Panc1 (cell line): Measurements from ENCODE around the gene IGFLR1. TPM values are rescaled to one million over a fixed set of nuclear protein-coding genes. Genes with fewer than 3 reads are reported as not detected.

Experiments
- ATAC-seq: fragments of 200-7000 bp; cut with Tn5 transposase; 2 replicates; pipeline ENCODE4 v1.9.1; 2020; ENCODE audit warnings: mild to moderate bottlenecking, moderate library complexity
- Bru-seq: library from RNA; stranded (reverse); fragments of 400-500 nt; gene quantifications from one replicate; lab custom pipeline; 2021; lab: Mats Ljungman, UMichigan
- BruChase-seq, 2 experiments: library from RNA; stranded (reverse); fragments of 400-500 nt; gene quantifications; one replicate each; lab custom pipeline; 2021; lab: Mats Ljungman, UMichigan
- BruUV-seq: library from RNA; stranded (reverse); fragments of 400-500 nt; replicated peaks from 2 replicates; lab custom pipeline; 2021; lab: Mats Ljungman, UMichigan
- CTCF ChIA-PET: fragments of 300-600 bp; sonication (Branson Sonifier 250); formaldehyde crosslinking; loops from one replicate; lab custom pipeline; 2022; ENCODE audit warnings: antibody characterized with exemption; lab: Charles Lee
- POLR2A ChIA-PET: fragments of 300-600 bp; sonication (Branson Sonifier 250); formaldehyde crosslinking; loops from one replicate; lab custom pipeline; 2022; ENCODE audit warnings: antibody characterized with exemption; lab: Charles Lee
- DNase-seq: peaks from one replicate; pipeline ENCODE4 v3.0.0-alpha.2; 2010; ENCODE audit warnings: low read depth, low spot score
- H3K27ac ChIP-seq: 2 replicates; pipeline ENCODE4 v1.5.1; 2011; ENCODE audit warnings: mild to moderate bottlenecking, low read length, inconsistent platforms
- H3K27me3 ChIP-seq: fragments of 200-500 bp; sonication (Bioruptor generic); 2 replicates; pipeline ENCODE4 v1.6.0; 2014; ENCODE audit warnings: low read length, inconsistent platforms; ENCODE audit not compliant: control insufficient read depth, insufficient read depth
- H3K36me3 ChIP-seq: fragments of 200-500 bp; sonication (Bioruptor generic); 2 replicates; pipeline ENCODE4 v1.5.1; 2014; ENCODE audit warnings: inconsistent platforms, mild to moderate bottlenecking, low read length, moderate library complexity; ENCODE audit not compliant: control insufficient read depth, insufficient read depth
- H3K4me1 ChIP-seq: 2 replicates; pipeline ENCODE4 v1.5.1; 2011; ENCODE audit warnings: inconsistent platforms, mild to moderate bottlenecking, low read length, moderate library complexity; ENCODE audit not compliant: control insufficient read depth, insufficient read depth
- H3K4me3 ChIP-seq, 2 experiments: 2 replicates each; pipeline ENCODE4 v1.5.1; 2011 to 2012; ENCODE audit warnings: low read depth in 2 of 2, low read length in 2 of 2, mild to moderate bottlenecking in 2 of 2, inconsistent platforms in 1 of 2, moderate library complexity in 1 of 2
- H3K9me3 ChIP-seq: fragments of 200-500 bp; sonication (Bioruptor generic); 2 replicates; pipeline ENCODE4 v1.5.1; 2014; ENCODE audit warnings: low read depth, mild to moderate bottlenecking, inconsistent platforms, low read length, moderate library complexity; ENCODE audit not compliant: control insufficient read depth, insufficient read depth
- CTCF ChIP-seq: fragments of 450-650 bp; IDR thresholded peaks from 2 replicates; pipeline ENCODE4 v1.5.1; 2017; ENCODE audit warnings: mild to moderate bottlenecking
- POLR2AphosphoS5 ChIP-seq: IDR thresholded peaks from 2 replicates; pipeline ENCODE4 v1.6.1; 2012; ENCODE audit warnings: mild to moderate bottlenecking, low read depth, low read length, moderate library complexity
- REST ChIP-seq, 2 experiments: IDR thresholded peaks; 2 replicates each; pipeline ENCODE4 v1.6.1; 2011 to 2012; ENCODE audit warnings: low read depth in 2 of 2, control low read depth in 1 of 2, low read length in 1 of 2, mild to moderate bottlenecking in 1 of 2, moderate library complexity in 1 of 2; ENCODE audit not compliant: insufficient read depth in 1 of 2
- SIN3A ChIP-seq: IDR thresholded peaks from 2 replicates; pipeline ENCODE4 v1.6.1; 2012; ENCODE audit warnings: low read depth, mild to moderate bottlenecking, low read length, moderate library complexity, borderline replicate concordance; ENCODE audit not compliant: insufficient read depth
- TCF7L2 ChIP-seq: IDR thresholded peaks from 2 replicates; pipeline ENCODE4 v1.6.1; 2011; ENCODE audit warnings: mild to moderate bottlenecking, low read depth, low read length, inconsistent platforms
- in situ Hi-C: cut with HindIII; loops from 2 replicates; pipeline ENCODE4 v1.10.0; 2016; ENCODE audit warnings: low sequenced_read_pairs, low pct_unique_long_range_greater_than_20kb
- intact Hi-C: fragments of 100-400 bp; cut with micrococcal nuclease; formaldehyde crosslinking; loops from one replicate; pipeline ENCODE4 v1.10.0; 2022; ENCODE audit not compliant: unreplicated experiment
- long read RNA-seq: library from polyadenylated mRNA; unstranded; transcript quantifications from one replicate; pipeline ENCODE4 v2.0.0, GENCODE V29; 2021; ENCODE audit not compliant: unreplicated experiment
- polyA plus RNA-seq: library from polyadenylated mRNA; unstranded; fragments of >200 nt; gene quantifications from one replicate; pipeline ENCODE4 v1.2.1, GENCODE V29; 2012; ENCODE audit warnings: missing spikeins; ENCODE audit not compliant: insufficient read length
- total RNA-seq: library from RNA; stranded (reverse); gene quantifications from one replicate; pipeline ENCODE4 v1.2.1, GENCODE V29; 2021; ENCODE audit not compliant: unreplicated experiment

IGFLR1 gene
- total RNA-seq = 12.5 TPM
- polyA plus RNA-seq = 7.4 TPM
- percentile 48 among the genes with signal in this experiment for Bru-seq, nascent RNA
- percentile 47 among the genes with signal in this experiment for BruChase-seq, experiment 1, labeled RNA remaining after a 2-hour chase
- BruChase-seq, experiment 2, labeled RNA remaining after a 6-hour chase = percentile 54 among the genes with signal in this experiment
- long read RNA-seq, partial matches to known transcripts = 1 of 2 reads
- long read RNA-seq, other reads (novel, unspliced or antisense) = 1 of 2 reads

DNA sequence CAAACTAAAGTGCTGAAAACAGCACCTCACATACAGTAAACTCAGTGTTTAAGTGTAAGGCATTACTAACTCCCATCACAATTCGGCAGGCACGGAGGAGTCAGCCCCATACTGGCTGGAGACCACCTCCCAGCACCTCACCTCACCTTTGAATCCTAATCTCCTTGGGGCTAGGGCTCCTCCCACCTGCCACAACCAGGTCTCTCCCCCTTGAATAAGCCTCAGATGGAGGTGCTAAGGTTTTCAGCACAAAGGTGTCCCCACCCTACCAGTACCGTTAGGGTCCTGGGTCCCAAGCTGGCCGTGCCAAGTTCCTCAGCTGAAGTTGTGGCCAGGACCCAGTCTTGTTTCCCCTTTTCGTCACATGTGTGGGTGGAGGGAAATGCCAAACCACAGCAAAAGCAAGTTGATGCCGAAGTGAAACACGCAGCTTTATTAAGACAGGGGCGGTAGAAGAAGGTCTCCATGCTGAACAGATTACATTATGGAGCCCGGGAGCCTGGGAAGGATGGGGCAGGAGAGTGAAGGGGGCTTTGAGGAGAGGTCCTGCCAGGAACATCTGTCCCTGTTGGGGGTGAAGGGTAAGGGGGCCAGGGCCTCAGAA, at the start of gene IGFLR1:
IGFLR1 (minus strand) TSS at position 332 of the 604 bp plus-strand sequence. CDS start 1,272 bp downstream, outside the sequence.
- BruUV-seq = no TSS peak
- ChIA-PET CTCF (interaction anchor here (0.6 kb wide), 1 partner anchor 78 kb away, joined by 8 read pairs; no protein-coding TSS in a partner anchor), POLR2A (no interaction called here)
- TF ChIP-seq TCF7L2 (no peak), CTCF (no peak), POLR2AphosphoS5 (no peak), REST (IDR thresholded peaks at IDR 0.05; ENCODE audit: insufficient read depth in 1 of 2, low read depth in 2 of 2, low read length in 1 of 2) (no peak), SIN3A (no peak)
- H3K36me3 ChIP-seq = peaks cover 3% of the 10 kb centered on the region; the same call in 1 of the 2 replicates
- in situ Hi-C loops = no loop called here
- H3K4me3 ChIP-seq = peak within 1 kb of the TSS in 1 of 2 experiments; percentile 79; a peak in 1 of 4 replicates
- no peaks in the 10 kb centered on the region for H3K27me3 ChIP-seq
- H3K9me3 ChIP-seq = no peaks in the 10 kb centered on the region
- H3K27ac ChIP-seq = no peak within 1 kb of the TSS
- ATAC-seq (no peak), DNase-seq (no peak)
- peaks cover 28% of the 10 kb centered on the region for H3K4me1 ChIP-seq
- intact Hi-C loops = no loop called here

DNA sequence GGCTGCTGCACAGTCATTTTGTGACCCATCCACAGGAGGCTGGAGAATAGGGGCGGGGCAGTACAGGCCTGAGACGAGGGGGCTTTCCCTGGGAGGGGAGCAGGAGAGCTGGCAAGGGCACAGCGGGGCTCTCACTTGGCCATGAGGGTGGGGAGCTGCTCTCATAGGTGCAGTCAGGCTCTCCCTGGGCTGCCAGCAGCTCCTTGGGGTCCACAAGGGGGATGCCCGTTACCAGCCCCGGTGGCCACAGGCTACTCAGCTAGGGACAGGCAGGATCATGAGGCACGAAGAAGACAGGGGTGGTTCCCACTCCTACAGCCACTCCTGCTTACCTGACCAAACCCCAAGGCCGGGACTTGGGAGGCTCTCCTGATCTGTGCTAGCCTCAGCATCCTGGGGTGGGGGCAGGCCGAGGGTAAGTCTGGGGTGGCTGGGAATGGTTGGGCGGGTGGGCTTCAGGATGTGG, 49.6 kb upstream of the IGFLR1 start:
- POLR2A ChIA-PET = no interaction called here

More for the DNA sequence above, 49.6 kb upstream of the IGFLR1 start:
- no peak for TF ChIP-seq REST (IDR thresholded peaks at IDR 0.05; ENCODE audit: insufficient read depth in 1 of 2, low read depth in 2 of 2, low read length in 1 of 2)
- TF ChIP-seq TCF7L2 = no peak
- no peak for TF ChIP-seq POLR2AphosphoS5
- DNase-seq (no peak), ATAC-seq (no peak)
- intact Hi-C loops (no loop called here), in situ Hi-C loops (no loop called here)
- H3K36me3 ChIP-seq = no peaks in the 10 kb centered on the region
- CTCF ChIA-PET = no interaction called here
- no peaks in the 10 kb centered on the region for H3K27me3 ChIP-seq
- H3K4me1 ChIP-seq = no peaks in the 10 kb centered on the region; the same call in 1 of the 2 replicates
- H3K4me3 ChIP-seq = no peak overlapping the region
- H3K9me3 ChIP-seq = no peaks in the 10 kb centered on the region
- H3K27ac ChIP-seq = no peak overlapping the region
- no TSS peak for BruUV-seq
